ENCODE results near the gene ZHX3. TPM values are rescaled to one million over a fixed set of nuclear protein-coding genes. Genes with fewer than 3 reads are reported as not detected.

Gene ZHX3
- total RNA-seq, 1 experiment from 2014 or later, result 9.6 TPM

DNA sequence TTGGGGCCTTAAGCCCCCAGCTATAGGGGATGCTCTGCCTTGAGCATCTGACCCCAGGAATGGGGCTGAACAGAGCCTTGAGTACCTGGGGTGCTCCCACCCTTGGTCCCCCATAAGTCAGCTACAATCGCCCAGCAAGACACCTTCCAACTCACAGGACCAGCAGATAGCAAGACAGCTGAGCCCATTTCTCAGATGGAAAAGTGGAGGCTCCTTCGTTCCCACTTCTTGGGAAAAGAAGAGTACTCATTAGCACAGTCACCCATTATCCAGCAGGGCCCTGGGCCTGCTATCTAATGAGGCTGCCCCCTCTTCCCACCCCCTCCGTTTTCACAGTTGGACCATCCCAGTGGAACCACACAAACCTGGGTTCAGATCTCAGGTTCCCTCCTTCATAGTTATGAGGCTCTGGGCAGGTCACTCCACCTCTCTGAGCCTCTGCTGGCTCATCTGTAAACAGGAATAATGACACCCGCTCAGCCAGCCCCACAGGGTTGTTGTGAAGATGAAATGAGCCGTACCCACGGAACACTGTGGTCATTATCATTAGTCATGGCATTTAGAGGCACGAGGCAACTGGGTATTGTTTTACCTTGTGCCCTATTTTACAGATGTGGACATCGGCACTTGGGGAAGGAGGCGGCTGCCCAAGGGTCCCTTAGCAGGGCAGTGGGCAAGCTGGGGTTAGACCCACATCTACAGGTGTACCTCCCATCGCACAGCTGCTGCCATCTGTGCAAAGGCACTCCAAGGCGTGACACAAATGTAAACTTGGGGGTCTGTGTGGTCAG is 27.6 kb upstream of the ZHX3 start:
- no peaks in the 10 kb centered on the region; the same call in 1 of the 2 replicates for H3K27me3 Mint-ChIP-seq (ENCODE audit: low read depth)
- H3K27ac Mint-ChIP-seq, result no peak overlapping the region
- no peaks in the 10 kb centered on the region for H3K9me3 Mint-ChIP-seq
- no peak for DNase-seq (ENCODE audit: low spot score)
- H3K4me3 Mint-ChIP-seq, result no peak overlapping the region
- ChIA-PET POLR2A (no interaction called here), CTCF (interaction anchor here (0.9 kb wide), 1 partner anchor 172 kb away, joined by 3 read pairs; no protein-coding TSS in a partner anchor)
- TF ChIP-seq TP53 (CRISPR knock-in tag; IDR thresholded peaks at IDR 0.05), result no peak
- no peak for TF ChIP-seq PRRX2 (CRISPR knock-in tag; IDR thresholded peaks at IDR 0.05)
- no peak for TF ChIP-seq NR1H2 (CRISPR knock-in tag; IDR thresholded peaks at IDR 0.05)
- no peak for TF ChIP-seq ZMAT4 (CRISPR knock-in tag; IDR thresholded peaks at IDR 0.05)
- TF ChIP-seq ZNF396 (CRISPR knock-in tag; IDR thresholded peaks at IDR 0.05; ENCODE audit: borderline replicate concordance), result no peak
- TF ChIP-seq E2F5 (CRISPR knock-in tag; IDR thresholded peaks at IDR 0.05), result no peak
- TF ChIP-seq NR2C2 (CRISPR knock-in tag; IDR thresholded peaks at IDR 0.05), result no peak
- TF ChIP-seq OVOL2 (CRISPR knock-in tag; IDR thresholded peaks at IDR 0.05; ENCODE audit: borderline replicate concordance), result no peak
- no peak for TF ChIP-seq NFATC4 (CRISPR knock-in tag; IDR thresholded peaks at IDR 0.05)
- no peak for TF ChIP-seq MAX (CRISPR knock-in tag; IDR thresholded peaks at IDR 0.05)
- no peak for TF ChIP-seq TCF7 (CRISPR knock-in tag; IDR thresholded peaks at IDR 0.05; ENCODE audit: low read depth)
- no peak for TF ChIP-seq E2F1 (CRISPR knock-in tag; IDR thresholded peaks at IDR 0.05)
- H3K4me1 Mint-ChIP-seq, result peaks cover 4% of the 10 kb centered on the region
- H3K36me3 Mint-ChIP-seq, result no peaks in the 10 kb centered on the region
- ATAC-seq, result no peak

DNA sequence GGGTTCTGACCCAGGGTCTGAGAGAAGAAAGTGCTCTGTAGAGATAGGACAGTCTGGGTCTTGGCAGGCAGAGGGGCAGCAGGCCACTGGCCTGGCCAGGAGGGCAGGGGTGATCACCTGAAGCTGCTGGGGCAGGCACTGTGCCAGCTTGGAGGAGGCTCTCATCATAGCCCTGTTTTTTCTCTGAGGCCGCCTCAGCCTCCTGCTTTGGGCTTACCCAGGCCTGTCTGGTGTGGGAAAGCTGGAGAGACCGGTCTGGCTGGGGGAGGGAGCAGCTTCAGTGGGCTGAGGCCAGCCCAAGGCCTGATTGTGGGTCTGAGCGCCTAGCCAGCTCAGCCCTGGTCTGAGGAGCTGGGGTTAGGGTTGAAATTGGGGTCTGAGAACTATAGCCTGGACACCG is 26.9 kb upstream of the ZHX3 start:
- Mint-ChIP-seq H3K27me3 (ENCODE audit: low read depth) (peaks cover 4% of the 10 kb centered on the region), H3K36me3 (no peaks in the 10 kb centered on the region), H3K27ac (no peak overlapping the region), H3K9me3 (no peaks in the 10 kb centered on the region), H3K4me3 (no peak overlapping the region), H3K4me1 (peaks cover 7% of the 10 kb centered on the region)
- POLR2A ChIA-PET, result no interaction called here
- DNase-seq (ENCODE audit: low spot score) (no peak), ATAC-seq (no peak)
- no peak for TF ChIP-seq TEAD1 (CRISPR knock-in tag; IDR thresholded peaks at IDR 0.05)
- no peak for TF ChIP-seq ATF2 (CRISPR knock-in tag; IDR thresholded peaks at IDR 0.05; ENCODE audit: borderline replicate concordance, low read depth)
- TF ChIP-seq MAX (CRISPR knock-in tag; IDR thresholded peaks at IDR 0.05), result no peak
- TF ChIP-seq AR (CRISPR knock-in tag; IDR thresholded peaks at IDR 0.05), result no peak
- TF ChIP-seq, protein P1, sequence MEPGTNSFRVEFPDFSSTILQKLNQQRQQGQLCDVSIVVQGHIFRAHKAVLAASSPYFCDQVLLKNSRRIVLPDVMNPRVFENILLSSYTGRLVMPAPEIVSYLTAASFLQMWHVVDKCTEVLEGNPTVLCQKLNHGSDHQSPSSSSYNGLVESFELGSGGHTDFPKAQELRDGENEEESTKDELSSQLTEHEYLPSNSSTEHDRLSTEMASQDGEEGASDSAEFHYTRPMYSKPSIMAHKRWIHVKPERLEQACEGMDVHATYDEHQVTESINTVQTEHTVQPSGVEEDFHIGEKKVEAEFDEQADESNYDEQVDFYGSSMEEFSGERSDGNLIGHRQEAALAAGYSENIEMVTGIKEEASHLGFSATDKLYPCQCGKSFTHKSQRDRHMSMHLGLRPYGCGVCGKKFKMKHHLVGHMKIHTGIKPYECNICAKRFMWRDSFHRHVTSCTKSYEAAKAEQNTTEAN (CRISPR knock-in tag; IDR thresholded peaks at IDR 0.05), result no peak
- TF ChIP-seq FOXJ3 (CRISPR knock-in tag; IDR thresholded peaks at IDR 0.05; ENCODE audit: borderline replicate concordance), result no peak
- TF ChIP-seq, protein P2, sequence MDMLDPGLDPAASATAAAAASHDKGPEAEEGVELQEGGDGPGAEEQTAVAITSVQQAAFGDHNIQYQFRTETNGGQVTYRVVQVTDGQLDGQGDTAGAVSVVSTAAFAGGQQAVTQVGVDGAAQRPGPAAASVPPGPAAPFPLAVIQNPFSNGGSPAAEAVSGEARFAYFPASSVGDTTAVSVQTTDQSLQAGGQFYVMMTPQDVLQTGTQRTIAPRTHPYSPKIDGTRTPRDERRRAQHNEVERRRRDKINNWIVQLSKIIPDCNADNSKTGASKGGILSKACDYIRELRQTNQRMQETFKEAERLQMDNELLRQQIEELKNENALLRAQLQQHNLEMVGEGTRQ (CRISPR knock-in tag; IDR thresholded peaks at IDR 0.05), result no peak
- TF ChIP-seq, protein P3, sequence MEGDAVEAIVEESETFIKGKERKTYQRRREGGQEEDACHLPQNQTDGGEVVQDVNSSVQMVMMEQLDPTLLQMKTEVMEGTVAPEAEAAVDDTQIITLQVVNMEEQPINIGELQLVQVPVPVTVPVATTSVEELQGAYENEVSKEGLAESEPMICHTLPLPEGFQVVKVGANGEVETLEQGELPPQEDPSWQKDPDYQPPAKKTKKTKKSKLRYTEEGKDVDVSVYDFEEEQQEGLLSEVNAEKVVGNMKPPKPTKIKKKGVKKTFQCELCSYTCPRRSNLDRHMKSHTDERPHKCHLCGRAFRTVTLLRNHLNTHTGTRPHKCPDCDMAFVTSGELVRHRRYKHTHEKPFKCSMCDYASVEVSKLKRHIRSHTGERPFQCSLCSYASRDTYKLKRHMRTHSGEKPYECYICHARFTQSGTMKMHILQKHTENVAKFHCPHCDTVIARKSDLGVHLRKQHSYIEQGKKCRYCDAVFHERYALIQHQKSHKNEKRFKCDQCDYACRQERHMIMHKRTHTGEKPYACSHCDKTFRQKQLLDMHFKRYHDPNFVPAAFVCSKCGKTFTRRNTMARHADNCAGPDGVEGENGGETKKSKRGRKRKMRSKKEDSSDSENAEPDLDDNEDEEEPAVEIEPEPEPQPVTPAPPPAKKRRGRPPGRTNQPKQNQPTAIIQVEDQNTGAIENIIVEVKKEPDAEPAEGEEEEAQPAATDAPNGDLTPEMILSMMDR (IDR thresholded peaks at IDR 0.05), result no peak
- TF ChIP-seq MYBL2 (CRISPR knock-in tag; IDR thresholded peaks at IDR 0.05), result no peak
- CTCF ChIA-PET, result interaction anchor here (0.9 to 1.3 kb wide), 3 partner anchors 8 to 171 kb away, joined by 3 to 4 read pairs (median 3); no protein-coding TSS in a partner anchor

All from WTC11 (cell line).